GM21576 (cell line): ENCODE results near the gene SMAD2.

Experiments used
- ATAC-seq: cut with Tn5 transposase; IDR thresholded peaks from one replicate; pipeline ENCODE4 v1.9.1; 2021; ENCODE audit warnings: mild to moderate bottlenecking, moderate library complexity; ENCODE audit not compliant: unreplicated experiment

SMAD2 gene

GRCh38 chr18:47898055-47898454, 32.4 kb downstream of the SMAD2 start:
- no peak for ATAC-seq

- ATAC-seq, result no peak
These were observed 34.8 kb downstream of the SMAD2 start for GRCh38 chr18:47895565-47896250.

- ATAC-seq, result no peak
These were observed 36.3 kb downstream of the SMAD2 start for GRCh38 chr18:47893939-47894699.

GRCh38 chr18:47893047-47893446, 37.4 kb downstream of the SMAD2 start:
- no peak for ATAC-seq

GRCh38 chr18:47888156-47888555, 42.3 kb downstream of the SMAD2 start:
- no peak for ATAC-seq

DNA sequence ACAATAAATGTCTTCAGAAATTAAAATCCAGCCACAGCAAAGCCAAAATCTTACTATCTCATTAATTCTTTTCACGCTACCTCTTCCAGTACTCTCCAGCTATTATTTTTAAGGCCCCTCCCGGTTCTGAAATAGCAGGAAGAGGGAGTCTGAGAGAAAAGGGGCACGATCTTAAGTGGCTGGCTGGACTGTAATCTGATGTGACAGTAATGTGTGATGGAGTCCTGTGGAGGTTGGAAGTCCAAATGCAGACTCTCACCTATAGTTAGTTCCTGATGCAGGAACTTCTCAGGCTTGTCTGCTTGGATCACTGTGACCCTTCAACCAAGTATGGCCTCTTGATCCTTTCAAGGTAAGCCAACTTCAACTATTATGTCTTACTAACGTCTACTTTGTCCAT, 43.2 kb downstream of the SMAD2 start:
- no peak for ATAC-seq

GRCh38 chr18:47883771-47884413, 46.6 kb downstream of the SMAD2 start:
- no peak for ATAC-seq

- ATAC-seq, result no peak
These were observed 47.8 kb downstream of the SMAD2 start for GRCh38 chr18:47882641-47883040.

- ATAC-seq, result no peak
These were observed 48.6 kb downstream of the SMAD2 start for GRCh38 chr18:47881752-47882455.

DNA sequence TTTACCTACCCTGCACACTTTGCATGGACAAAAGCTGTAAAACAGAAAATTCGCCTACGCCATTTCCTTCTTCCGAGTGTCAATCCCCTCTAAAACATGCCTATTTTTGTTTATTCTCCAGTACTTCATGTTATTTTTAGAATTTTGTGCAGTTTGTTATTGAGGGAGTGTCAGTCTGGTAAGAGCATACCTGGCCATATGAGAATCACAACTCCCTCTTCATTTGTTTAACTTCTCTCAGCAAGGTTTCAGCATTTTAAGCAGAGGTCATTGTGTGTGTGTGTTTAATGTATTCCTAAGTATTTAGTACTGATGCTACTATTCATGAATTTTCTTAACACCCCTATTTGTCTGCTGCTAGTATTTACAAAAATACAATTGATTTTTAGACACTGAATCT, 49.4 kb downstream of the SMAD2 start:
- no peak for ATAC-seq

DNA sequence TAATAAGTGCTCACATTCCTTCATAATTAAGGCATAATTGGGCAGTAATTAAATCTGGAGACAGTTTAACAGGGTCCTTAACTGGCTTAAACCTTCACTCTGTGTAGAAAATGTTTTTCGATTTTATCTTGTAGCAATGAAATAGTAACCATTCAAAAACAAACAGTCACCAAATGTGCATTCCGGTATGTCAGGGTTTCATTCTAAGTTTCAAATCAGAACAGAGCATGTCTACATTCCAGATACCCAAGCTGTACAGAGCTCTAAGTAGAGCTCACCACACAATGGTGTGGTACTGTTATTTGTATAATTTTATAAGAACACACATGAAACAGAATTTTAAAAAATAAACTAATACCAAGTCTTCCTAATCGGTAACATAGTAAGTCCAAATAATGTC, 52.6 kb downstream of the SMAD2 start:
- no peak for ATAC-seq

DNA sequence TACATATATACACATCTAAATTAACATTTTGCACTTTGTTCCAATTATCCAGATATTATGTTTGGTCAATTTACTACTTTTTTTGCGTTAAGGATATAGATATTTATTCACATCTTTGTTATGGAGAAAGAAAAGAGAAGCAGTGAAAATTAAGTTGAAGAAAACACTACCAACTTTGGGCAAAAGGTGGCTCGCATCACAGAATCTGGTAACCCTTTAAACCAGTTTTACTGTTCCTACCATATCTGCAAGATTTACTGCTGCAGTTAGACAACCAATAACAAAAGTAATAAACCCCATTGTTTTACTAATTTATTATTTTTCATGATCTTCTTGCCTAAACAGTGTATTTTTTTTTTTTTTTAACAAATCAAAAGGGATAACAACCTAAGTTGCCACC, 53.6 kb downstream of the SMAD2 start:
- ATAC-seq, result no peak

DNA sequence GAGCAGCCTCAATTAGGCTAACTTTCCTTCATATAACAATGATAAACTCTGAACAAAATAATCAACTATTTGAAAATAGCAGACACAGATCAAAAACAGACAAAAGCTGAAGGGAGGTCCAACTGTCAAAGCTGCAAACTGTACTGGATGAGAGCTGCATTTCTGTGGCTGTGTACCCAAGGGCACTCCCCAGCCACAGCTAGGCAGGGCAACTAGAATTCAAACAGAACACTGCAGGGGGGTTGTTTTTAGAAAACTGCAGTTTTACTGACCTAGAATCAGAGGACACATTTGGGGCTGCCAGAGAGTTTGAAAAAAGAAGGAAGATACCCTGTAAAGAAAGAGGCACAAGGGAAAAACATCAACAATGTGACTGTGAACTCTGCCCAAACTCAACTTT, 56.8 kb downstream of the SMAD2 start:
- no peak for ATAC-seq

GRCh38 chr18:47872426-47872825, 58.0 kb downstream of the SMAD2 start:
- ATAC-seq, result no peak

- no peak for ATAC-seq
These were observed 59.2 kb downstream of the SMAD2 start for GRCh38 chr18:47871288-47871687.

DNA sequence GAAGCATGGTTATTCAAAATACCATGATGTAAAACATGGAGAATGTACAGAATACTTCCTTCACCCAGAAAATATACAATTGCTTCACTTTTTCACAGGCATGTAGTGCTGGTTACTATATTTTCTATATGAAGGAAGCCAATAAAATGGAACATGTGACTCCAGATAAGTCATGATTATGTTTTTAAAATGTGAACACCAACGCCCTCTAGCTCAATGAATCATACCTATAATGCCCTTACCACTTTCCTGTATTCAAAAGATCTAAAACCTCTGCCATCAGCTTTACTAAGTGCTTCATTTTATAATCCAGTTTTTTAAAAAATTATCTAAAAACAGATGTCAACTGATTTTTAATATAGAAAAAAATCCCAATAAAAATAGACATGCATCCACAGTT, 59.9 kb downstream of the SMAD2 start:
- ATAC-seq, result no peak

- no peak for ATAC-seq
These were observed 61.7 kb downstream of the SMAD2 start for GRCh38 chr18:47868744-47869143.

DNA sequence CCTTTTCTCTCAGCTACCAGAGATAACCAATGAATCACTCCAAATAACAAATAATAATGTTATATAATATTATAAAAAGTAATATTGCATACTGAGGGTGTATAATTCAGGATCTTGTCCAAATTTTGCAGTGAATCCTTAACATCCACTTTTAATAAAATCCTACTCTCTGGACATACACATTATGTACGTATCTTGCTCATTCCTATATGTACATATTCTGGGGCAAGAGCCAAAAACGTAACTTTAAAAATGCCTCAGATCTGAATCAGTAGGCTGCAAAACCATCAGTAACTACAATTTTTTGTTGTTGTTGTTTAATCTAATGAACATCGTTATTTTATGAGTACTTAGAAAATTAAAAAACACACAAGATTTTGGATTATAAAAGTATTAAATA, 65.3 kb downstream of the SMAD2 start:
- no peak for ATAC-seq

DNA sequence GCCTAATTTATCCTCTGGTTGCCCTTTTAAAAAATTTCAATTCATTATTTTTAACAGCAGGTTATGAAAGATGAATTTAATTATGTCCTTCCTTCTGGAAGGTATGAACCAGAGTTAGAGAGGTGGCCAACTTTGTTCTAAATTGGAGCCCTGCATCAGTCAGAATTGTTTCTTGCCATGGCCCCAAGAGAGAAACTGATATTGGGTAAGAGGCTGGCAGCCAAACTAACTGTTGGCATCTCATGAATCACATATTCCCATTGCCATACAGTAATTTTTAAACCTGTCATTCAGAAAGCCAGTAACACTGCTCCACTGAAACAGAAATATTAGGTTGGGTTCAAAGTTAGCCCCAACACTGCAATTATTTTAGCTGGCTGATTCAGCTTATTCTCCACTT, 67.4 kb downstream of the SMAD2 start:
- no peak for ATAC-seq

- no peak for ATAC-seq
These were observed 71.9 kb downstream of the SMAD2 start for GRCh38 chr18:47858607-47859006.

GRCh38 chr18:47847635-47848034, 82.8 kb downstream of the SMAD2 start:
- ATAC-seq, result no peak

GRCh38 chr18:47846431-47846830, 84.0 kb downstream of the SMAD2 start:
- ATAC-seq, result no peak
